HepG2 (cell line): ENCODE data around the gene ZBTB18. TPM values are rescaled to one million over a fixed set of nuclear protein-coding genes. Genes with fewer than 3 reads are reported as not detected.

Experiments
- GATA4 ChIP-seq: sonication (generic); IDR thresholded peaks from 2 replicates; pipeline ENCODE4 v1.6.1; 2016; ENCODE audit warnings: antibody characterized with exemption, low read depth, borderline replicate concordance
- GLMP ChIP-seq: sonication (generic); formaldehyde crosslinking; IDR thresholded peaks from 2 replicates; pipeline ENCODE4 v1.9.0; 2021; ENCODE audit warnings: missing genetic modification reagents, mild to moderate bottlenecking, borderline replicate concordance
- GPBP1L1 ChIP-seq: sonication (generic); formaldehyde crosslinking; IDR thresholded peaks from 2 replicates; pipeline ENCODE4 v1.5.0; 2020; ENCODE audit warnings: mild to moderate bottlenecking, missing genetic modification reagents
- HMG20B ChIP-seq: conservative IDR thresholded peaks from 2 replicates; pipeline ENCODE4 v1.6.1; 2016; ENCODE audit warnings: missing genetic modification reagents, missing compliant biosample characterization
- HNRNPL ChIP-seq: fragments of 200-400 bp; formaldehyde crosslinking; IDR thresholded peaks from 2 replicates; pipeline ENCODE4 v1.6.1; 2017; ENCODE audit warnings: mild to moderate bottlenecking, low read depth, low read length
- IKZF1 ChIP-seq: fragments of 450-650 bp; IDR thresholded peaks from 2 replicates; pipeline ENCODE4 v1.7.1; 2016
- IRF1 ChIP-seq: sonication (generic); formaldehyde crosslinking; IDR thresholded peaks from 2 replicates; pipeline ENCODE4 v1.4.0; 2020; ENCODE audit warnings: low read depth, mild to moderate bottlenecking, missing genetic modification reagents
- KMT2A ChIP-seq: sonication (generic); formaldehyde crosslinking; IDR thresholded peaks from 2 replicates; pipeline ENCODE4 v1.4.0; 2020; ENCODE audit warnings: missing genetic modification reagents
- NFKBIZ ChIP-seq: IDR thresholded peaks from 2 replicates; pipeline ENCODE4 v1.6.1; 2018; ENCODE audit warnings: missing genetic modification reagents, missing compliant biosample characterization
- RFXANK ChIP-seq: IDR thresholded peaks from 2 replicates; pipeline ENCODE4 v1.6.1; 2016
- SETDB1 ChIP-seq: sonication (generic); formaldehyde crosslinking; IDR thresholded peaks from 2 replicates; pipeline ENCODE4 v1.5.1; 2020; ENCODE audit warnings: missing genetic modification reagents, mild to moderate bottlenecking, borderline replicate concordance
- TBL1XR1 ChIP-seq: fragments of 150-350 bp; IDR thresholded peaks from 2 replicates; pipeline ENCODE4 v1.6.1; 2014; ENCODE audit warnings: borderline replicate concordance, low read length; ENCODE audit not compliant: partially characterized antibody
- XRCC5 ChIP-seq: fragments of 200-400 bp; formaldehyde crosslinking; optimal IDR thresholded peaks from 2 replicates; pipeline ENCODE3; 2017; ENCODE audit warnings: mild to moderate bottlenecking, low read length
- ZNF329 ChIP-seq: sonication (generic); formaldehyde crosslinking; IDR thresholded peaks from 2 replicates; pipeline ENCODE4 v1.9.0; 2021; ENCODE audit warnings: low read depth, mild to moderate bottlenecking, missing genetic modification reagents
- ZNF567 ChIP-seq: sonication (generic); formaldehyde crosslinking; IDR thresholded peaks from 2 replicates; pipeline ENCODE4 v1.8.1; 2023; ENCODE audit warnings: mild to moderate bottlenecking, missing genetic modification reagents, borderline replicate concordance
- ZNF614 ChIP-seq: IDR thresholded peaks from 2 replicates; pipeline ENCODE4 v1.6.1; 2018; ENCODE audit warnings: missing biosample characterization, missing genetic modification reagents, inconsistent platforms, borderline replicate concordance
- polyA plus RNA-seq, 8 experiments: library from polyadenylated mRNA; depleted of rRNA in 3 of 8; stranded (reverse) in 7 of 8; unstranded in 1 of 8; fragments of >200 nt; fragmentation: Illumina TruSeq in 4 of 8; extraction: Trizol in 4 of 8; gene quantifications; 2 replicates each; pipeline versions ENCODE4 v1.2.1 to v1.2.3, GENCODE V29; 2011 to 2016; ENCODE audit warnings: low read depth in 4 of 8, missing spikeins in 1 of 8, mixed read lengths in 1 of 8; ENCODE audit not compliant: insufficient read depth in 1 of 8
- total RNA-seq, 5 experiments: library from RNA; depleted of rRNA; stranded (reverse); fragments of >200 nt; fragmentation: Illumina TruSeq; extraction: Trizol; gene quantifications; 2 replicates each; pipeline ENCODE4 v1.2.3, GENCODE V29; 2016; ENCODE audit warnings: low read depth in 1 of 5
- TF ChIP-seq, protein P1 (sequence below), 2 experiments: IDR thresholded peaks; 2 replicates each; pipeline ENCODE4 v1.6.1; 2011 to 2012; ENCODE audit warnings: low read length in 2 of 2, borderline replicate concordance in 1 of 2, low read depth in 1 of 2, mild to moderate bottlenecking in 1 of 2, moderate library complexity in 1 of 2
- TF ChIP-seq, protein P2 (sequence below): IDR thresholded peaks from 2 replicates; pipeline ENCODE4 v1.6.1; 2016; ENCODE audit warnings: mild to moderate bottlenecking
- TF ChIP-seq, protein P3 (sequence below): sonication (generic); formaldehyde crosslinking; IDR thresholded peaks from 2 replicates; pipeline ENCODE4 v1.4.0; 2020; ENCODE audit warnings: mild to moderate bottlenecking, missing genetic modification reagents

Gene ZBTB18
- total and polyA plus RNA-seq, 2 of the 13 experiments (the other 11 are each of a cell fraction or from before 2014, with no cell fraction given) = 3.1 to 4.3 TPM

DNA sequence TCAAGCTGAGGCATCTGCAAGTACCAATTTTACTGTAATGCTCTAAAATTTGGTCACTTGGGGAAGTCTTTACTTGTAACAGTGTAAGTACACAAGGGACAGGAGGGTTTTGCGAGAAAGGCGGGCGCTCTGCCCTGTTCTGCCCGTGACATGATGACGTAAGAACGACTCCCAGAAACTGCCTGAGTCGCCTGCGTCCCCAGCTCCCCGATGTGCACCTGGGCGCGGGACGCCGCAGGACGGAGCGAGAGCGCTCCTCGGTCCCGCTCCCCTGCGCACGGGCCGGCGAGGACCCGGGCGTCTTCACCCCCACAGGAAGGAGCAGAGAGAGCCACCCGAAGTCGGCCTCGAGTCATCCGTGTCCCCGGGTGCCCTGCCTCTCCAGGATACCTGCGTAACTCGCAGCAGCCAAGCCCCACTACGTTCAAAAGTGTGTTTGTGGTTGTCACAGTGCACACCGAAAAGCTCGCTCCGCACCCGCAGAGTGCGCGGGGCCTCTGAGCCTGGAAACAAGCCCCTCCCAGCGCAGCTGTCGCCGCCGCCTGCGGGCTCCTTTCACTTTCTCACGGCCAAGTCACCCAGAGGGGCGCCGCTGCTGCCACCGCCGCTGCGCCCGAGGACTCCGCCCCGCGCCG, 3.3 kb upstream of the ZBTB18 start (continued):
- TF ChIP-seq, protein P1, sequence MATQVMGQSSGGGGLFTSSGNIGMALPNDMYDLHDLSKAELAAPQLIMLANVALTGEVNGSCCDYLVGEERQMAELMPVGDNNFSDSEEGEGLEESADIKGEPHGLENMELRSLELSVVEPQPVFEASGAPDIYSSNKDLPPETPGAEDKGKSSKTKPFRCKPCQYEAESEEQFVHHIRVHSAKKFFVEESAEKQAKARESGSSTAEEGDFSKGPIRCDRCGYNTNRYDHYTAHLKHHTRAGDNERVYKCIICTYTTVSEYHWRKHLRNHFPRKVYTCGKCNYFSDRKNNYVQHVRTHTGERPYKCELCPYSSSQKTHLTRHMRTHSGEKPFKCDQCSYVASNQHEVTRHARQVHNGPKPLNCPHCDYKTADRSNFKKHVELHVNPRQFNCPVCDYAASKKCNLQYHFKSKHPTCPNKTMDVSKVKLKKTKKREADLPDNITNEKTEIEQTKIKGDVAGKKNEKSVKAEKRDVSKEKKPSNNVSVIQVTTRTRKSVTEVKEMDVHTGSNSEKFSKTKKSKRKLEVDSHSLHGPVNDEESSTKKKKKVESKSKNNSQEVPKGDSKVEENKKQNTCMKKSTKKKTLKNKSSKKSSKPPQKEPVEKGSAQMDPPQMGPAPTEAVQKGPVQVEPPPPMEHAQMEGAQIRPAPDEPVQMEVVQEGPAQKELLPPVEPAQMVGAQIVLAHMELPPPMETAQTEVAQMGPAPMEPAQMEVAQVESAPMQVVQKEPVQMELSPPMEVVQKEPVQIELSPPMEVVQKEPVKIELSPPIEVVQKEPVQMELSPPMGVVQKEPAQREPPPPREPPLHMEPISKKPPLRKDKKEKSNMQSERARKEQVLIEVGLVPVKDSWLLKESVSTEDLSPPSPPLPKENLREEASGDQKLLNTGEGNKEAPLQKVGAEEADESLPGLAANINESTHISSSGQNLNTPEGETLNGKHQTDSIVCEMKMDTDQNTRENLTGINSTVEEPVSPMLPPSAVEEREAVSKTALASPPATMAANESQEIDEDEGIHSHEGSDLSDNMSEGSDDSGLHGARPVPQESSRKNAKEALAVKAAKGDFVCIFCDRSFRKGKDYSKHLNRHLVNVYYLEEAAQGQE (IDR thresholded peaks at IDR 0.05; ENCODE audit: borderline replicate concordance in 1 of 2, low read depth in 1 of 2, low read length in 2 of 2) = peak in 1 of 2 experiments; percentile 18; a peak in 1 of 4 replicates
- 0 out of 2 replicates have a peak, but pooled peaks have one; percentile 43 for TF ChIP-seq ZNF567 (CRISPR knock-in tag)
- 0 out of 2 replicates have a peak, but pooled peaks have one; percentile 69 for TF ChIP-seq HNRNPL
- no peak; the same call in 1 of the 2 replicates for TF ChIP-seq HMG20B (CRISPR knock-in tag)
- TF ChIP-seq GATA4 = 0 out of 2 replicates have a peak, but pooled peaks have one; percentile 16
- TF ChIP-seq, protein P2, sequence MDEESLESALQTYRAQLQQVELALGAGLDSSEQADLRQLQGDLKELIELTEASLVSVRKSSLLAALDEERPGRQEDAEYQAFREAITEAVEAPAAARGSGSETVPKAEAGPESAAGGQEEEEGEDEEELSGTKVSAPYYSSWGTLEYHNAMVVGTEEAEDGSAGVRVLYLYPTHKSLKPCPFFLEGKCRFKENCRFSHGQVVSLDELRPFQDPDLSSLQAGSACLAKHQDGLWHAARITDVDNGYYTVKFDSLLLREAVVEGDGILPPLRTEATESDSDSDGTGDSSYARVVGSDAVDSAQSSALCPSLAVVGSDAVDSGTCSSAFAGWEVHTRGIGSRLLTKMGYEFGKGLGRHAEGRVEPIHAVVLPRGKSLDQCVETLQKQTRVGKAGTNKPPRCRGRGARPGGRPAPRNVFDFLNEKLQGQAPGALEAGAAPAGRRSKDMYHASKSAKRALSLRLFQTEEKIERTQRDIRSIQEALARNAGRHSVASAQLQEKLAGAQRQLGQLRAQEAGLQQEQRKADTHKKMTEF = peak; percentile 75
- no peak for TF ChIP-seq XRCC5
- no peak for TF ChIP-seq SETDB1 (CRISPR knock-in tag)
- TF ChIP-seq, protein P3, sequence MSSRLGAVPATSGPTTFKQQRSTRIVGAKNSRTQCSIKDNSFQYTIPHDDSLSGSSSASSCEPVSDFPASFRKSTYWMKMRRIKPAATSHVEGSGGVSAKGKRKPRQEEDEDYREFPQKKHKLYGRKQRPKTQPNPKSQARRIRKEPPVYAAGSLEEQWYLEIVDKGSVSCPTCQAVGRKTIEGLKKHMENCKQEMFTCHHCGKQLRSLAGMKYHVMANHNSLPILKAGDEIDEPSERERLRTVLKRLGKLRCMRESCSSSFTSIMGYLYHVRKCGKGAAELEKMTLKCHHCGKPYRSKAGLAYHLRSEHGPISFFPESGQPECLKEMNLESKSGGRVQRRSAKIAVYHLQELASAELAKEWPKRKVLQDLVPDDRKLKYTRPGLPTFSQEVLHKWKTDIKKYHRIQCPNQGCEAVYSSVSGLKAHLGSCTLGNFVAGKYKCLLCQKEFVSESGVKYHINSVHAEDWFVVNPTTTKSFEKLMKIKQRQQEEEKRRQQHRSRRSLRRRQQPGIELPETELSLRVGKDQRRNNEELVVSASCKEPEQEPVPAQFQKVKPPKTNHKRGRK (CRISPR knock-in tag) = no peak
- TF ChIP-seq ZNF329 = no peak
- peak; percentile 62; the same call in 1 of the 2 replicates for TF ChIP-seq ZNF614 (CRISPR knock-in tag)
- TF ChIP-seq IRF1 (CRISPR knock-in tag) = no peak
- TF ChIP-seq KMT2A = peak; percentile 26; the same call in 1 of the 2 replicates
- no peak for TF ChIP-seq IKZF1
- no peak for TF ChIP-seq GPBP1L1
- no peak for TF ChIP-seq NFKBIZ (CRISPR knock-in tag)
- TF ChIP-seq TBL1XR1 = no peak
- no peak for TF ChIP-seq RFXANK (CRISPR knock-in tag)
- TF ChIP-seq GLMP (CRISPR knock-in tag) = no peak
